Tibial nerve (tissue), 4 donors: ENCODE measurements around the gene RNF213.

ENCODE experiments used
- EP300 ChIP-seq, 2 donors: sonication (generic); formaldehyde crosslinking; IDR thresholded peaks; one replicate each; pipeline ENCODE4 v1.6.1; 2017; ENCODE audit warnings: antibody characterized with exemption in 2 of 2, mild to moderate bottlenecking in 1 of 2
- POLR2A ChIP-seq, 2 donors: fragments of 450-650 bp; IDR thresholded peaks; one replicate each; pipeline ENCODE4 v1.6.1; 2017; ENCODE audit warnings: antibody characterized with exemption in 2 of 2, mild to moderate bottlenecking in 2 of 2, moderate library complexity in 2 of 2
- TF ChIP-seq, protein P1 (sequence below), 5 experiments: fragments of 200-600 bp in 3 of 5; fragments of 450-650 bp in 2 of 5; sonication (generic) in 3 of 5; IDR thresholded peaks; one replicate each; pipeline ENCODE4 v1.5.1; 2016 to 2019; ENCODE audit warnings: antibody characterized with exemption in 5 of 5, mild to moderate bottlenecking in 3 of 5, moderate library complexity in 2 of 5

GRCh38 chr17:80345321-80345720 is 84.7 kb downstream of the RNF213 start:
- TF ChIP-seq POLR2A (IDR thresholded peaks at IDR 0.05) = no peak
- TF ChIP-seq, protein P1, sequence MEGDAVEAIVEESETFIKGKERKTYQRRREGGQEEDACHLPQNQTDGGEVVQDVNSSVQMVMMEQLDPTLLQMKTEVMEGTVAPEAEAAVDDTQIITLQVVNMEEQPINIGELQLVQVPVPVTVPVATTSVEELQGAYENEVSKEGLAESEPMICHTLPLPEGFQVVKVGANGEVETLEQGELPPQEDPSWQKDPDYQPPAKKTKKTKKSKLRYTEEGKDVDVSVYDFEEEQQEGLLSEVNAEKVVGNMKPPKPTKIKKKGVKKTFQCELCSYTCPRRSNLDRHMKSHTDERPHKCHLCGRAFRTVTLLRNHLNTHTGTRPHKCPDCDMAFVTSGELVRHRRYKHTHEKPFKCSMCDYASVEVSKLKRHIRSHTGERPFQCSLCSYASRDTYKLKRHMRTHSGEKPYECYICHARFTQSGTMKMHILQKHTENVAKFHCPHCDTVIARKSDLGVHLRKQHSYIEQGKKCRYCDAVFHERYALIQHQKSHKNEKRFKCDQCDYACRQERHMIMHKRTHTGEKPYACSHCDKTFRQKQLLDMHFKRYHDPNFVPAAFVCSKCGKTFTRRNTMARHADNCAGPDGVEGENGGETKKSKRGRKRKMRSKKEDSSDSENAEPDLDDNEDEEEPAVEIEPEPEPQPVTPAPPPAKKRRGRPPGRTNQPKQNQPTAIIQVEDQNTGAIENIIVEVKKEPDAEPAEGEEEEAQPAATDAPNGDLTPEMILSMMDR (IDR thresholded peaks at IDR 0.05) = no peak
- no peak for TF ChIP-seq EP300 (IDR thresholded peaks at IDR 0.05)
